Right forelimb (tissue), 1 donor: ENCODE measurements around the gene FTCDNL1.

ENCODE experiments used
- DNase-seq: peaks from one replicate; pipeline ENCODE4 v3.0.0-alpha.2; 2018

FTCDNL1 gene

GRCh38 chr2:199779589-199779988, 71.4 kb downstream of the FTCDNL1 start:
- no peak for DNase-seq

GRCh38 chr2:199778655-199779054, 72.3 kb downstream of the FTCDNL1 start:
- no peak for DNase-seq

GRCh38 chr2:199777916-199778315, 73.1 kb downstream of the FTCDNL1 start:
- DNase-seq: no peak

- no peak for DNase-seq
Measured at GRCh38 chr2:199777315-199777714, 73.7 kb downstream of the FTCDNL1 start.

GRCh38 chr2:199775267-199775666, 75.7 kb downstream of the FTCDNL1 start:
- no peak for DNase-seq

- DNase-seq: no peak
Measured at GRCh38 chr2:199772035-199772976, 78.7 kb downstream of the FTCDNL1 start.

- DNase-seq: no peak
Measured at GRCh38 chr2:199770716-199771115, 80.3 kb downstream of the FTCDNL1 start.

GRCh38 chr2:199765646-199766045, 85.3 kb downstream of the FTCDNL1 start:
- no peak for DNase-seq

- no peak for DNase-seq
Measured at GRCh38 chr2:199764273-199764800, 86.7 kb downstream of the FTCDNL1 start.

- DNase-seq: no peak
Measured at GRCh38 chr2:199762963-199763362, 88.0 kb downstream of the FTCDNL1 start.

- no peak for DNase-seq
Measured at GRCh38 chr2:199760574-199760973, 90.4 kb downstream of the FTCDNL1 start.

GRCh38 chr2:199757233-199757870, 93.6 kb downstream of the FTCDNL1 start:
- peak; percentile 86 for DNase-seq

- DNase-seq: no peak
Measured at GRCh38 chr2:199756743-199757142, 94.2 kb downstream of the FTCDNL1 start.

GRCh38 chr2:199756211-199756610, 94.8 kb downstream of the FTCDNL1 start:
- no peak for DNase-seq

- no peak for DNase-seq
Measured at GRCh38 chr2:199754766-199755165, 96.2 kb downstream of the FTCDNL1 start.

- no peak for DNase-seq
Measured at GRCh38 chr2:199751492-199752120, 99.4 kb downstream of the FTCDNL1 start.

- DNase-seq: no peak
Measured at GRCh38 chr2:199749571-199749970, 101.4 kb downstream of the FTCDNL1 start.

GRCh38 chr2:199744724-199745123, 106.3 kb downstream of the FTCDNL1 start:
- DNase-seq: peak; percentile 63

- DNase-seq: no peak
Measured at GRCh38 chr2:199744260-199744659, 106.7 kb downstream of the FTCDNL1 start.

GRCh38 chr2:199743415-199744120, 107.4 kb downstream of the FTCDNL1 start:
- no peak for DNase-seq

- no peak for DNase-seq
Measured at GRCh38 chr2:199742884-199743283, 108.1 kb downstream of the FTCDNL1 start.

- no peak for DNase-seq
Measured at GRCh38 chr2:199740111-199740428, 110.9 kb downstream of the FTCDNL1 start.
